Embryonic facial prominence (tissue), 1 donor: ENCODE measurements around the gene ZNF827.

Experiments used
- DNase-seq: peaks from one replicate; pipeline ENCODE4 v3.0.0-alpha.2; 2016; ENCODE audit errors: extremely low spot score

The ZNF827 gene

DNA sequence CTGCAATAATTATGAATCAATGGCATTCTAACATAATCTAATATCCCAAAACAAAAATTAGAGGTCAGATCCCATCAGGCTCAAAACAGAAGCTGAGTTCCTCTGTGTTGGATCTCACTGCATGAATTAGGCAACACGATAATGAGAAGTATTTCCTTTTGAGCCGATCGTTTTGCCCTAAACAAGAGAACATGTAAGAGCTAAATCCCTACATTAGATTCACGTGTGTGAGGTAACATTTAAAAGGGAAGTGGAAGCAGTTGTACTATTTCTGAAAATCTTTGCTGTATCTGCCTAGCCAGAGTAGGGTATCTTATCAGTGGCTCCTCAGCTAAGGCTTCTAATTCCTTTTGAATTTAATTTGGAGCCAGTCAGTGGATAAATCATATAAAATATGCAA lies 143.1 kb downstream of the ZNF827 start:
- DNase-seq, result no peak

- no peak for DNase-seq
Measured at GRCh38 chr4:145792429-145792828, 146.2 kb downstream of the ZNF827 start.

DNA sequence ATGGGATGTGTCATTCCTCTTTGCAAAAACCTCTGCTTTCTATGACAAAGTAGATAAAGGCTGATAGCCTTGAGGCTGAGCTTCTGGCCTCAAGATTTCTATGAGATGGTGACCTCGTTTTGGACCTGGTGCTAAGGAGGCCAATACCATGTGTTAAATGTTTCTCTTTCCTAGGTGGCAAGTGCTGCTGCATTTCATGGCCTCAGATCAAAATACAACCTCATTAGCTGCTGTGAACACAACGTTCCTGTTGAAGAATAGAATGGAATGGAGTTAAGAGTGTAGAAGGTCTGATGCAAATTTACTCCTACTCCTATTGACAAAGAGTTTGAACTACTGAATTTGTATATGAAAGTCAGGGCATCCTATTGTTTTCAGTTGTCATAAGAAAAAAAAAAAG lies 146.6 kb downstream of the ZNF827 start:
- DNase-seq, result no peak

DNA sequence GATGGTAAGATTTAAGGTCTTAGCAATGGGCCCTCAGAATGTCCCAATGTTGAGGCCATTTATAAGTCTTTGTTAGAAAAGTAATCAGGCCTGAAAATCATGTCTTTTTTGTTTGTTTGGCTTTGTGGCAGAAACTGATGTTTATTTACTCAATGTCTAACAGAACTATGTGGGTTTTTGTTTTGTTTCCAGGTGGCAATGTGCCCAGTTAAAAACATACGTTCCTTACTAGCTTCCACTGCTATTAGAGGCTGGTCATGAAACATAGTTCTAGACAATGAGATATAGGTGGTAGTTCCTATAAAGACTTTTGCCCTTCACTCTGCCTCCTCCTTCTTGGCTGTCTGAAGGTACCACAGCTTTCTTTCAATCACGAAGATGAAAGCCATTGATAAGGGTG lies 149.9 kb downstream of the ZNF827 start:
- no peak for DNase-seq

- no peak for DNase-seq
Measured at GRCh38 chr4:145786830-145787229, 151.8 kb downstream of the ZNF827 start.

DNA sequence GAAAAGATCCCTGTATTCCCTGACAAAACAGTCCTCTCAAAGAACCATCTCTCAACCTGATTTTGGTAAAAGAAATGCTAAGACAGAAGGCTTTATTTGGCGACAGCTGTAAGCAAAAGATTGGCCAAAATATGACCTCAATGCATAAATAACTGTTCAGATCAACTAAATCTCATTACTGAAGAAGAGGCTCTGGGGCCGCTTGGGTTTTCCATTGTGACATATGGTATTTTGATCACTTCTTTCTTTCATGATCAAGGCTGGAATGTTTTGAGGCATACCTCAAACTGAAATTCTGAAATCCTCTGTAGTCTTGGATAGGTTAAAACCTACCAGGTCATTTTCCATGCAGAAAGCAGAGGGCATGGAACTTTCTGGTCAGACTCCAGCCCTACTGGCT lies 152.4 kb downstream of the ZNF827 start:
- DNase-seq, result no peak

DNA sequence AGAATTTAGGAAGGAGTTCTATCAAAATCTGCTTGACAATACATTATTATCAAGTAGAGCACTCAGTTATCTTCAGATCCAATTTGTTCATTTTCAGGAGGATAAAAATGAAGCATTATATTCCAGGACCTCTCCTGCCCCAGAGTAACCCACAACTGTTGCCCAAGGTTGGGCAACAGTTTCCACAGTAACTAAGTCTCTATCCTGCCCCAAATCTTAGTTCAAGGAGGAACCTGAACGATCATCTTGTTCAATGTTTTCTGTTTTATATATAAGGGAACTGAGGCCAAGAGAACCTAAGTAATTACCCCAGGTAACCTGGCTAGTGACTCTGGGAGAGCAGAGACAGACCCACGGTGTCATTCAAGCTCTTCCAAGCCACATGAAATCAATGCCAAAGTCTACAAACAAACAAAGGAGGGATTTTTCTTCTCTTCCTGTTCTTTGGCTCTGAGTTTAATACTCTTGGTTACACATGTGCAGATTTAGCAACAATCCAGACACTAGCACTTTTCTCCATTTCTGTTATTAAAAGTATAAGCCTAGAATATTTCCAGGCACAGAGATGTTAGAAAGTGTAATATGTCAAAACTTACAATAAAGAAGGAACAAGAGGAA lies 153.1 kb downstream of the ZNF827 start:
- DNase-seq, result no peak

- DNase-seq, result no peak
Measured at GRCh38 chr4:145784036-145784435, 154.6 kb downstream of the ZNF827 start.

DNA sequence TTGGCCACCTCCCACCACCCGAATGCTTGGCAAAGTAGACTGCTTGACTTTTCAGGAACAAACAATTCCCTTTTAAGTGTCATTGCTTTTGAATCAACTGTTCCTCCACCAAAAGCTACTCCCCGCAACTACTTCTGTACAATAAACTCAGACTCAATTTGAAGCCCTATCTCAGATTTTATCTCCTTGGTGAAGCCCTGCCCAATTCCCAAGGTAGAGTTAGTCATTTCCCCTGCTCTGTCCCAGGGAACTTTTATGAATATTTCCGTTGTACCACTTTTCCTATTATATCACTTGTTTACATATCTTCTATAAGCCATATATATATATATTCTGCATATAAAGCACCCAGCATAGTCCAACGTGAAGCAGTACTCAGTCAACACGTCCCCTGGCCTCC lies 155.9 kb downstream of the ZNF827 start:
- no peak for DNase-seq

DNA sequence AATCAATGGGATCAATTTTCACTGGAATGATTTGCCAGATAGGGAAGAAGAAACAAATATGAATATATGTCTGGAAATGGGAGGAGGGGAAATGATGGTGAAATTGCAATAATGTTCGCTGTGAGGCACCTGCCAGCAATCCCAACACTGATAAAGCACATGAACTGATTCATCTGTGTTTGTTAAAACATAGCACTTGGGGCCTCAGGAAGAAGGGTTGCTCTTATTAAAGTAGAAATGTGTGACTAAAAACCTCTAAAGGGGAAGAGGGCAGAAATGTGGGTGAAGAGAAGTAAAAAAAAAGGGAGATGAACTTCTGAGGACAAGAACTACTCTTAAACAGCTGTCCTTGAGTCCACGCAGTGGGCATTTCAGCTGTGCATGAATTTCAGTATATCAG lies 157.3 kb downstream of the ZNF827 start:
- no peak for DNase-seq

GRCh38 chr4:145779319-145779801 lies 159.3 kb downstream of the ZNF827 start:
- DNase-seq, result no peak

- no peak for DNase-seq
Measured at GRCh38 chr4:145776208-145776607, 162.4 kb downstream of the ZNF827 start.

DNA sequence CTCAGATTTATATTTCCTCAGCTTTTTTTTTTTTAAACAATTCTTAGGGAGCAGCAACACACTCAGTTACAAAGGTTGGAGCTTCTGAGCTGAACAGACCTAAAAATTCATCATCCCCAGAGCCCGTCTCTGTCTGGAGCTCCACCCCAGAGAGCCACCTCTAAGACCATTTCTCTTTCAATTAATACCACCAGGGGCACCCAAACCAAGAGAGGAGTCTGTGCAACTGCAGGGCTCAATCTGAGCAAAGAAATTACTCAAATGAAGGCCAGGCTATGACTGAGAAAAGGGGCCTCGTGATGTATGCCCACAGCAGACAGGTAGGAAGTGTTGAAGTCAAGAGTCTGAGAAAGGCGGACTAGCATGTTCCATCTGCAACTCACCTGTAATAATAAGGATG lies 163.2 kb downstream of the ZNF827 start:
- DNase-seq, result no peak

DNA sequence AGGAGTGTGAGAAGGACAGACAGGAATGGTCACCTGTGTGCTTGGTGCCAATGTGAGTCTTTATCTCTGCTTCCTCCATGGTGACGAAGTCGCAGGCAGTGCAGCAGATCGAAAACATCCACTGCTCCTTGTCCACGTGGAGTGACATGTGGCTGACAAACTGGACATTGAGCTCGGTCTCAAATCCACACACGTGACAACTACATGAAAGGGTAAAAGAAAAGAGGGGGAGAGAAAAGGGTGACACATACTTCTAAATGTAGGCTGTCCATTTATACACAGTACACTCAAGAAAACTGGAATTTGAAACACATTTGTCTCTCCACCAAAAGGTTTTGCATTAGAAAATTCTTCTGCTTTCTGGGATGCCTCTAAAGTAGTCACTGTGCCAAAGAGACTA lies 164.2 kb downstream of the ZNF827 start:
- DNase-seq, result no peak

DNA sequence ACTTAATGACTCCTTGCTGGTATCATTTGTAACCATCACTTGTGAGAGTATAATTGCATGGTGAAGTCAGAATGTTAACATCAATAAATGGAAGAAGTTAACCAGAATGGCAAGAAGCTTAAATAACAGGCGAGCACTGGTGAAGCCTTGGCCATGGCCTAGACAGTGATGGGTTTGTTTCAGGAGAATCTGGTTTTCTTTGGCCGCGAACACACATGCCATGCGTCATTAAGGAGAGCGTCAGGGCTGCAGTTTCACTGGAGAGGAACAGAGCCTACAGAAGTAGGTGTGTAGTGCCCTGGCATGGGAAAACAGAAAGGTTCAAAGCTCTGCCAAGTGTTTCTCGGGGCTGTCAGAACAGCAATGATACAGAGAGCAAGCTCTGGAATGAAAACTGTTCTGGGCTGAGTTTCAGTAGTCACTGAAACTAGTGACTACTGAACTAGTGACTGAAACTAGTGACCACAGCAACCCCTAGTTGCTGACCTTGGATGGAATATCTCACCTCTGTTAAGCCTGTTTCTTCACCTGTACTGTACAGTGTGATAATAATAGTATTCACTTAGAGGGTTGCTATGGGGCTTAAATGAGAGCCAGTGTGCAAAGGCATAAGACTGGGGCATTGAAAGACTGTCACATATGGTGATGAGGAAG lies 164.9 kb downstream of the ZNF827 start:
- no peak for DNase-seq

DNA sequence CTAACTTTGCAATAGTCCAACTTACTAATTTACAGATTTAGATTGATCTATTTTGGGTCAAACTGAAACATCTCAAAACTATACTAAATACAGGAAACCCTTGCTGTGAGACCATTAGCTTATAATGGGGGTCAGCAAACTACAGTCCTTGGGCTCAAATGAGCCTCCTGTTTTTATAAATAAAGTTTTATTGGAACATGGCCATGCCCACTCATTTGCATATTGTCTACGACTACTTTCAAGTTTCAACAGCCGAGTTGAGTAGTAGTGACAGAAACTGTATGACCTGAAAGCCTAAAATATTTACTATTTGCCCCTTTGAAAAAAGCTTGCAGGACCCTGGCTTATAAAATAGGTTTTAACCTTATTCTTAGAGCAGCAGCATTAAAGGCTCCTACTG lies 166.3 kb downstream of the ZNF827 start:
- no peak for DNase-seq

GRCh38 chr4:145770124-145770523 lies 168.5 kb downstream of the ZNF827 start:
- DNase-seq, result no peak

GRCh38 chr4:145769450-145770037 lies 169.1 kb downstream of the ZNF827 start:
- DNase-seq, result no peak

GRCh38 chr4:145766273-145766672 lies 172.3 kb downstream of the ZNF827 start:
- DNase-seq, result no peak

DNA sequence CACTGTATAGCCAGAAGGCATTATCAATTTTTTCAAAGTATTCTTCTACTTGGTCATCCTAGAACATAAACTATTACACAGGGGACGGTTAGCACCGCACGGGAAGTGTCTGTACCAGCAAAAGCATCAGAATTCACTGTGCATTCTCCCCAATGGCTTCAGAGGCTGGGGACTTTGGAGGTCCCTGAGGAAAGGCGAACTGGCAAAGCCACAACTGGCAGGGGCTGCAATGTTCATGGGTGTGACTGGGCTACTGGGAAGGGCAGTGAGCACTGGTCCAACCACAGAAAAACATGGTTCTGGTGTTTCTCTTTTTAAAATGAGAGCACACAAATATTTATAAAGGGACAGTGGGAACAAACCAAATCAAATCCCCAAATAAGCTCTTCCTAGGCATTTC lies 175.2 kb downstream of the ZNF827 start:
- DNase-seq, result no peak

GRCh38 chr4:145762719-145763118 lies 175.9 kb downstream of the ZNF827 start:
- DNase-seq, result no peak

DNA sequence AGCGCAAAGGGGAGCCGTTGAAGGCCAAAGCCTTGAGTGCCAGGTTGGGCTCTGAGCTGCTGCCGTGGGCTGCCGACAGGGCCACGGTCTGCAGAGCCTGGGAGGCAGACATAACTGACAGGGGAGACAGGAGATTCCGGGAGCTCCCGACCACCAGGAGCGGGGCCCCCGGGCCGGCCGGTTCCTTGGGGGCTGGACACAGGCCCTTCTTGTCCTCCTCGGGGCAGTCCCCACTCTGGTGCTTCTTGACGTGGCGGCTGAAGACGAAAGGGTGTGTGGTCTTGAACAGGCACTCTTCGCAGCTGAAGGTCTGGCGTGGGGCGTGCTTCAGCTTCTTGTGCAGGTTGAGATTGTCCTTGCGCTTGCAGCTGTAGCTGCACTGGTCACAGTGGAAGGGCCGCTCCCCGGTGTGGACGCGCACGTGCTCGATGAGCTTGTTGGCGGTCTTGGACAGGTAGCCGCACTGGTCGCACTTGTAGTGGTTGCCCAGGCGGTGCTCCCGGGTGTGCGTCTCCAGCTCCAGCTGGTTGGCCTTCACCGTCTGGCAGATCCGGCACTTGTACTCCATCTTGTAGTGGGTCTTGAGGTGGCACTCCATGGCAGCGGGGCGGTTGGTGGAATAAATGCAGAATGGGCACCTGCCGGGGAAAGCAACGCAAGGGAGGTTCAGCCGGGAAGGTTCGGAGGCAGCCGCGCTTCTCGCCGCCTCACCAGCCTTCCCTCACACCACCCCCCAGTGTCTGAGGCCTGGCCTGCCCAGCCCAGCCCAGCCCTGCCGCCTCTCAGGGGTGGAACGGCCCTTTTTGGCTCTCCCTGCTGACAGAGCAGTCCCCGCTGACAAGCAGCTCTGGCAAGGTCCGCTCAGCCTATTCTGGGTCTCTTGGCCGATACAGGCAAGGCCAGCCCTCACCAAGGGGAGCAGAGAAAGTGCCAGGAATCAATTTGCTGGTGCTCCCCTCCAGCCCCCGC lies 177.4 kb downstream of the ZNF827 start:
- no peak for DNase-seq
